ENCODE measurements around the gene ENO1. TPM values are rescaled to one million over a fixed set of nuclear protein-coding genes. Genes with fewer than 3 reads are reported as not detected.

ENO1 gene
- total and polyA plus RNA-seq, 2 of the 4 experiments (the other 2 are of a cell fraction), result 2,125 to 3,643 TPM

- ChIA-PET POLR2A (ENCODE audit: unreplicated experiment) (no interaction called here), CTCF (interaction anchor here (1.3 to 2.0 kb wide), 2 partner anchors 33 to 89 kb away, joined by 4 to 6 read pairs; no protein-coding TSS in a partner anchor)
- in situ Hi-C loops (cut with MboI; ENCODE audit: low sequenced_read_pairs), result no loop called here
- Histone ChIP-seq H4K20me1 (ENCODE audit: insufficient read depth, low read length) (peaks cover 27% of the 10 kb centered on the region; the same call in 1 of the 2 replicates), H3K27ac (ENCODE audit: insufficient read depth, low read length) (peak overlapping the region; percentile 46; the same call in 1 of the 2 replicates), H4K91ac (ENCODE audit: insufficient read depth, low read depth, low read length) (peak overlapping the region; percentile 55; the same call in 1 of the 2 replicates), H3K4me2 (ENCODE audit: low read depth, low read length) (peak overlapping the region; percentile 92), H4K5ac (ENCODE audit: low read depth, low read length) (no peak overlapping the region), H2AFZ (replicated peaks; ENCODE audit: low read length, poor library complexity) (peak overlapping the region; percentile 44), H3K79me1 (ENCODE audit: low read depth in 1 of 2, low read length in 2 of 2) (peaks cover 20 to 44% of the 10 kb centered on the region in 2 experiments), H3K36me3 (ENCODE audit: control insufficient read depth, insufficient read depth, low read length) (no peaks in the 10 kb centered on the region), H2BK20ac (ENCODE audit: low read depth, low read length) (no peak overlapping the region), H2BK120ac (ENCODE audit: low read depth, low read length) (0 out of 2 replicates have a peak overlapping the region, but pooled peaks have one; percentile 5), H3K18ac (ENCODE audit: low read depth, low read length) (no peak overlapping the region), H3K9me1 (ENCODE audit: insufficient read depth, low read length) (peaks cover 2% of the 10 kb centered on the region; the same call in 1 of the 2 replicates), H2BK5ac (ENCODE audit: low read depth, low read length, poor library complexity, severe bottlenecking) (peak overlapping the region; percentile 83), H3K56ac (ENCODE audit: extremely low read depth, insufficient read depth, low read length) (no peak overlapping the region), H2BK15ac (ENCODE audit: low read depth, low read length) (peak overlapping the region; percentile 76; the same call in 2 of the 3 replicates), H3K9ac (ENCODE audit: low read depth, low read length) (peak overlapping the region; percentile 47), H3K23ac (ENCODE audit: low read depth, low read length) (peak overlapping the region; percentile 79), H3K4me1 (ENCODE audit: control insufficient read depth, insufficient read depth, low read length) (peaks cover 9% of the 10 kb centered on the region), H3K4ac (ENCODE audit: low read depth, low read length) (peak overlapping the region; percentile 34), H2AK9ac (replicated peaks; ENCODE audit: low read depth, low read length, poor library complexity) (no peak overlapping the region), H3K14ac (replicated peaks; ENCODE audit: low read depth, low read length) (peak overlapping the region; percentile 24), H4K8ac (ENCODE audit: low read depth in 2 of 2, low read length in 2 of 2) (peak overlapping the region; percentile 43 to 75; a peak in 2 of 4 replicates), H3K27me3 (ENCODE audit: control insufficient read depth, insufficient read depth, low read length) (no peaks in the 10 kb centered on the region), H2AK5ac (ENCODE audit: low read depth, low read length) (peak overlapping the region; percentile 84), H3K9me3 (ENCODE audit: control insufficient read depth, insufficient read depth, low read length) (no peaks in the 10 kb centered on the region), H3K4me3 (ENCODE audit: insufficient read depth, low read depth, low read length) (peak overlapping the region; percentile 82)
- no TSS peak for BruUV-seq (replicated peaks)
- ATAC-seq (ENCODE audit: low read depth) (no peak), DNase-seq (no peak)
- WGBS, 2 experiments (ENCODE audit: extremely low coverage in 2 of 2, insufficient read length in 1 of 2), result no CpG with 5 or more reads among the region's 2 CpGs
- dilution Hi-C loops (cut with HindIII; ENCODE audit: low sequenced_read_pairs, unreplicated experiment), result no loop called here
- TF ChIP-seq MAZ (IDR thresholded peaks at IDR 0.05; ENCODE audit: borderline replicate concordance, low read depth, low read length) (no peak), SMC3 (IDR thresholded peaks at IDR 0.05; ENCODE audit: low read depth, low read length) (no peak), RFX5 (IDR thresholded peaks at IDR 0.05; ENCODE audit: low read depth, low read length) (no peak), RCOR1 (IDR thresholded peaks at IDR 0.05; ENCODE audit: insufficient replicate concordance, low read length) (no peak), ELK1 (IDR thresholded peaks at IDR 0.05; ENCODE audit: borderline replicate concordance, low read depth, low read length) (no peak), BHLHE40 (IDR thresholded peaks at IDR 0.05; ENCODE audit: low read depth, low read length) (no peak)
- TF ChIP-seq, protein P1, sequence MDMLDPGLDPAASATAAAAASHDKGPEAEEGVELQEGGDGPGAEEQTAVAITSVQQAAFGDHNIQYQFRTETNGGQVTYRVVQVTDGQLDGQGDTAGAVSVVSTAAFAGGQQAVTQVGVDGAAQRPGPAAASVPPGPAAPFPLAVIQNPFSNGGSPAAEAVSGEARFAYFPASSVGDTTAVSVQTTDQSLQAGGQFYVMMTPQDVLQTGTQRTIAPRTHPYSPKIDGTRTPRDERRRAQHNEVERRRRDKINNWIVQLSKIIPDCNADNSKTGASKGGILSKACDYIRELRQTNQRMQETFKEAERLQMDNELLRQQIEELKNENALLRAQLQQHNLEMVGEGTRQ (IDR thresholded peaks at IDR 0.05; ENCODE audit: low read depth, low read length), result no peak
- TF ChIP-seq, protein P2, sequence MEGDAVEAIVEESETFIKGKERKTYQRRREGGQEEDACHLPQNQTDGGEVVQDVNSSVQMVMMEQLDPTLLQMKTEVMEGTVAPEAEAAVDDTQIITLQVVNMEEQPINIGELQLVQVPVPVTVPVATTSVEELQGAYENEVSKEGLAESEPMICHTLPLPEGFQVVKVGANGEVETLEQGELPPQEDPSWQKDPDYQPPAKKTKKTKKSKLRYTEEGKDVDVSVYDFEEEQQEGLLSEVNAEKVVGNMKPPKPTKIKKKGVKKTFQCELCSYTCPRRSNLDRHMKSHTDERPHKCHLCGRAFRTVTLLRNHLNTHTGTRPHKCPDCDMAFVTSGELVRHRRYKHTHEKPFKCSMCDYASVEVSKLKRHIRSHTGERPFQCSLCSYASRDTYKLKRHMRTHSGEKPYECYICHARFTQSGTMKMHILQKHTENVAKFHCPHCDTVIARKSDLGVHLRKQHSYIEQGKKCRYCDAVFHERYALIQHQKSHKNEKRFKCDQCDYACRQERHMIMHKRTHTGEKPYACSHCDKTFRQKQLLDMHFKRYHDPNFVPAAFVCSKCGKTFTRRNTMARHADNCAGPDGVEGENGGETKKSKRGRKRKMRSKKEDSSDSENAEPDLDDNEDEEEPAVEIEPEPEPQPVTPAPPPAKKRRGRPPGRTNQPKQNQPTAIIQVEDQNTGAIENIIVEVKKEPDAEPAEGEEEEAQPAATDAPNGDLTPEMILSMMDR (conservative IDR thresholded peaks at IDR 0.05; ENCODE audit: low read depth, low read length), result no peak
- intact Hi-C loops (cut with micrococcal nuclease), result loop anchor here (5.0 to 10.0 kb wide), 4 partner anchors 38 to 351 kb away; no protein-coding TSS in a partner anchor
Observed at GRCh38 chr1:8815582-8816151, 62.8 kb downstream of the ENO1 start.
